ENCODE measurements around the gene CNTN3.

CNTN3 gene

DNA sequence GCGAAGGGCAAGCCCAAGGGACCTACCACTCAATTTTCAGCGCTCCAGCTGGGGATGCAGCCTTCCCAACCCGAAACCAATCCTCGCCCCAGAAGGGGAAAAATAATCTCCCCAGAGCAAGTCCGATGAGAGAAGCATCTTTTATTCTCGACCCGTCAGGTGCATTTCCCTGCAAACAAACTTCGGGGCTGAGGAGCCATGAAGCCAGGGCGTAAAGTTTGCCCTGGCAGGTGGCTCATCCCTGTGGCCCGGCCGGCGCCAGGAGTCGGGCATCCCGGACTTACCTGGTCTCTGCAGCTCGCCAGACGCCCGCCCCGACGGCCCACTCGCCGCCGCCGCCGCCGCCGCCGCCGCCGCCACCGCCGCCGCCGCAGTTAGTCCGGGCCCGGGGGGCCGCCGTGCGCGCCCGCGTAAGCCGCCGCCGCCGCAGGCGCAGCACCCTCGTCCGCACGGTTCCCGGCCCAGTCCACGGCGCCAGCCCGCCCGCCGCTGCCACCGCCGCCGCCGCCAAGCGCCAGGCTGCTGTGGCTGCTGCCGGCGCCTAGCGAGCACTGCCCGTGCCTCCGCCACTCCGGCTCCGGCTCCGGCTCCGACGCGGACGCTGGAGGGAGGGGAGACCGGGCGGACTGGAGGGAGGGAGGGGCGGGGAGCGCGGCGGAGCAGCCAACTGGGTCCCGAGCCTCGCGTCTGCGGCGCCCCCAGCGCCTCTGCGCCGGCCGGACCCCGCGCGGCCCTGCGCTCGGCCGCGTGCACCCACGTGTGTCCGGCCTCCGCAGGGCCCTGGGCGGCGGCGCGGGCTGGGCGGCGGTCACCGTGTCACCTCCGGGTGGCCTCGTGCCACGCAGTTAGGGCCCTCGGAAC, at the start of gene CNTN3:
CNTN3 (minus strand) TSS at position 553 of the 861 bp plus-strand sequence. CDS start 93,547 bp downstream, outside the sequence.
- no peak for DNase-seq

DNA sequence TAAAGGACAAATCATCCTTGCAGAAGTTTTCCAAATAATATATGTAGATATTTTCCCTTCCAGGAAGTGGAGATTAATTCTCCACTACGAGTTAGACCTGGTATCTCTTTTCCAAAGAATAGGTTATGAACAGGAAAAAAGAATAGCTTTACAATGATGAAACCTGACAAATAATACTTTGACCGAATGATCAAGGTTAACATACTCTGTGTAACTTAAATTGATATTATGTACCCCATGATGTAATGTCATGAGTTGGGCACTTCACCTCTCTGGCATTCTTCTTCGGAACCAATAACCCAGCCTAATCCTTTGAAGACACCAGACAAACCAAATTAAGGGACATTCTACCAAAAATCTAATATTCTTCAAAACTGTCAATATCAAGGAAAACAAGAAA, 48.7 kb upstream of the CNTN3 start:
- DNase-seq: no peak

DNA sequence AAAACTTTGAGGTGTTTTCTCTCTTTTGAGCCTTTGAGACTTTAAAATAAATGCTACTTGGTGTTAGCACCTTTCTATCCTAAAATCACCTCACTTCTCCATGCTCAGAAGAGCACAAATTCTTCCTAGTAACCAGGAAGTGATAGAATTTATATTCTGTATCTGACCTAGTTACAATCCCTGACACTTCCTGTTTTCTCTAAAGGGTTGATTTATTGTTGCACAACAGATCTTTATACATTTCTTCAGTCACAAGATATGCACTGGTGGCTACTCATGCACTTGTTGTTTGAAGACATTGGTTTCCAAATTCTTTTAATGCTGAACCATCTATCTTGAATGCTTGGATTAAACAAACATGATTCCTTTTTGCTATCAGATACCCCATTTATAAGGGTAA, 47.2 kb upstream of the CNTN3 start:
- no peak for DNase-seq

DNA sequence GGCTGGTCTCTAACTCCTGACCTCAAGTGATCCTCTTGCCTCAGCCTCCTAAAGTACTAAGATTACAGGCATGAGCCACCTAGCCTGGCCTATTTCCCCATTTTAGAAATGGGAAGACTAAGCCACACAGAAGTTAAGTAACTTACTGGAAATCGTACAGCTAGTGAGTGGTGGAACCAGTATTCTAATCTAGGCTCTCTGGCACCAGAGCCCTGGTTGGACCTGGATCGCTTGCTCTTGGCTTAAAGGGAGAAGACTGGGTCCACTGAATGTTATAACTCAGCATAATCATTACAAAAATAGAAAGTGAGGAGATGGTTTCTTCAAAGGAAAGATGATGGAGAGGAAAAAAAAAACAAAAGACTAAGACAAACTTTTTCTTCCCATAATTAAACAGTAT, 37.4 kb upstream of the CNTN3 start:
- DNase-seq: no peak

DNA sequence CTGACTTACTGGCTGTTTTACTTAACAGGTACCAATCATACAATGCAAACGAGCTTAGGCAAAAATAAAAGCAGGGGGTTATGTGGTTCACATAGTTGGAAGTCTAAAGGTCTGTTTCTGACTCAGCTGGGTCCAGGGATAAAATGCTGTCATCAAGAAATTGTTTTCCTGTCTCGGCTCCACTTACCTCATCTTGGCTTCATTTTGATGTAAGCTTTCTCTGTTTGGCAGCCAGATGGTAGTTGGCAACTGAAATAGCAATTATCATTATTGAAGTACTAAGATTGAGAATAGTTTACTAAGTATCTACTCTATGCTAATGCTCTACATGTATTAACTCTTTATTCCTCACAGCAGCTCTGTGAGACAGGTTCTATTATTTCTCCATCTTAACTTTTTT, 36.8 kb upstream of the CNTN3 start:
- no peak for DNase-seq

DNA sequence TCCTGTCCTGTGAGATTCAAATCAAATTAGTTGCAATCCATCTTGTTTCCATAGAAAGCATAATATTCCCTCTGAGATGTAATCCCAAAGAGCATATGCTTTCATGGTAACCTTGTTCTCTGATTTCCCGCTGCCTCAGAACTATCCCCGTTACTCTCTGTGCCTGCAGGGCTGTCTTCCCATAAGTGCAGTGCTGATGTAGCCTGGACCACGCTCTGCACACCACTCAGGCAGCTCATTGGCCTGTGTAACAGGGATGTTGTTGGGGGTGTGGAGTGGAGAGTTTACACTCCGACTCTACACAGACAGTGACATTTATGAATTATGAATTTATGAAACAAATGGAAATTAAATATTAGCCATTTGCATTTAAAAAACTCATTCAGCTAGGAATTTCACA, 33.6 kb upstream of the CNTN3 start:
- DNase-seq: no peak

DNA sequence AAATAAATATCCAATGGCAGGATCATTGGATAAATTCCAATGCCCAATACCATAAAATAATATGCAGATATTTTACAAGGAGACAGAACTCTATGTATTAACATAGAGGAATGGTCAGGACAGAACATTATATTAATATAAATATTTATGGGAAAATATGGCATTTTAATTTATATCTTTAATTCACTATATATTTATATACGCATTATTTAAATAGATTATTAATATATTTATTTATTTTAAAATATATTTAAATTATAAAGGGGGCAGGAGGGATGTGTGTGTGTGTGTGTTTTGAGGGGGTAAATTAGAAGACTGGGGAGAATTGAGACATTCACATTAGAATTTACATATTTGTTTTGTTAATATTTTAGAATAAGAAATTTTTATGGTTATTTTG, 31.6 kb upstream of the CNTN3 start:
- DNase-seq: no peak

DNA sequence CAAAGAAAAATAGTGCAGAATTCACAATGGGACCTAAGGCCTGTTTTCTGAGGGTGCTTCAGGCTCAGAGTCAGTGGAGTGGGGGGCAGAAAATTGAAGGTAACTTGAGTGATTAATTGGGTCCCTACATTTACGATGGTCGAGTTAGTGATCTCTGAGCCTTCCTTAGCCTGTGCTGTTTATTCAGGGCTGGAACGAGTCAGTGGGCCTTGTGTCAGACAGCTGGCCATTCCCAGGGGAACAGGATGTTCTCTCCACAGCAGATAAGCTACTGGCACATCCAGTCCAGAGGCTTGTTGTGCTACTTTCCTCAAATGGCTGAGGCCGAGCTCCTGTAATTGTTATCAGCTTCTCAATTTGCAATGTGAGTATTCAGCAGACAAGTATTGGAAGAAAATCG, 29.2 kb upstream of the CNTN3 start:
- no peak for DNase-seq

DNA sequence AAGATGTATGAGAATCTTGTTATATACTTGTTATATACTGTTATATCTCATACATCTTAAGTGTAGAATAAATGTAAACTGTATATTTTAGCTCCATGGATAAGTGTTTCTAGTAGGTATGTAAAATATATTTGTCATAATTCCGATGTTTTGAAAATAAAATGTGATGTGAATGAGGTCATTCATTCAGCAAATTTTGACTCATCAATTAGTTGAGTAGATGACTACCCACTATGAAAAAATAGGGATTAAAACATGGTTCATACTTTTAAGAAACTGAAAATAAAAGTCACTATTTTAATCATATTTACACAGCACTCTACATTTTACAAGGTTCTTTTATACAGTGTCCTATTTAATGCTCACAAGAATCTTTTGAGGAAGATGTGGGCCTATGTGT, 28.4 kb upstream of the CNTN3 start:
- DNase-seq: no peak

DNA sequence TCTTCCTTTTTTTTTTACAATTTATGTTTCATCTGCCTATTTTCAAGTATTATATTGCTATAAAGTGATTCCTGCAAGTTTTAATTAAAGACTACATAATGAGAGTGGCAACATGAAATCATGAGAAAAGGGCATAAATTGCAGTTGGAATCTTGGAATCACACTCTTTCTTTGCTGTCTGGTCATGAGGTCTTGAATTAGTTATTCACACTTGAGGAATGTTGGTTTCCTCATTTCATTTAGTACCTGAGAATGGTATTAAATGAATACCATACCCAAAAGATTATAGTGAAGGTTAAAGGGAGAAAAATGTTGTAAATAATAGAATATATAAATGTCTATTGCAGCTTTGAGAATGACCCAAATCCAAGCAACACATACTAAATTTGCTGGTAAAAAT, 25.8 kb upstream of the CNTN3 start:
- DNase-seq: no peak

DNA sequence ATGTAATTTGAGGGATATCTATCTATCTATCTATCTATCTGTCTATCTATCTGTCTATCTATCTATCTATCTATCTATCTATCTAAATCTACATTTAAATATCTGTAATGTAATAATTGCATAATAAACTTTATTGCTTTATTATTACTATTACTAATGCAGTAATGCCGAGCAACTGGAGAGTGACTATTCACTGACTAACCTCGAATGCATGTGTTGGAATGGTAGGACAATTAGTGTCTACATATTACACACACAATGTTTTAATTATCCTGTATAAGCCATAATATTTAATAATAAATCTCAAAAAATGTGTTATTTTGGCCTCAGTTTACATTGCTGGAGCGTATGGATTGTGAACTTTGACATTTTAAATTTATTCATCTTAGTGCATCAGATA, 25.2 kb upstream of the CNTN3 start:
- no peak for DNase-seq

DNA sequence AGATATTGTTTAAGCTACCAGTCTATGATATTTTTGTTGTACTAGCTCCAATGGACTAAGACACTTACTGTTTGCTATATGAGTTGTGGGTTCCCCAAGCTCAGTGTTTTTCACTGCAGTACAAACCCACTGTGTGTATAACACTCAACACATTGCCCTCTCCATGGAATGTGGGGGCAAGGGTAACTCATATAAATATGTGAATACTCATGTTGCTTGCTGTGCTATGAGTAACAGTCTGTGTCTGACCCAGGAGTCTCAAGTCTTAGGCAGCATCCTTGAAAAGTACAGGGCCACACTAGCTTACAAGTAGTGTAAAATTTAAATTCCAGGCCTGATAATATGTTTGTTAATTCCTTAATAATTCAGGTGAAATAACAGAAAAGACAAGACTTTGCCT, 22.5 kb upstream of the CNTN3 start:
- DNase-seq: no peak

DNA sequence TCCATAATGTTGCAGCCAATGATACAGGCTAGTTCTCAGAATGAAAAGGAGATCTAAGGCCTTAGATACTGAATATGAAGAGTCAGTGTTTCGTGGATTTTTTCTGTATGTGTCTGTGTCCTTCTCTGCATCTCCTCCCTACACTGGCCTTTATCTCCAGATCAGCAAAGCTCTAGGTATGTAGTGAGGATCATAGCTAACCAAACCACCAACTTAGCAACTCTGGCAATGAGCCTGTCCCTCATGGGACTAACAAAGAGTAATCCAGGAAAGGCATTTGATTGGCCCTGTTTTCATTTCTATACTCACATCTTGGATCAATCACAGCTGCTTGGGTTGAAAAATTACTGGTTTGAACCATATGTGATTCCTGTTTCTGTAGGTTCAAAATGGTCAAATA, 18.6 kb upstream of the CNTN3 start:
- DNase-seq: no peak

DNA sequence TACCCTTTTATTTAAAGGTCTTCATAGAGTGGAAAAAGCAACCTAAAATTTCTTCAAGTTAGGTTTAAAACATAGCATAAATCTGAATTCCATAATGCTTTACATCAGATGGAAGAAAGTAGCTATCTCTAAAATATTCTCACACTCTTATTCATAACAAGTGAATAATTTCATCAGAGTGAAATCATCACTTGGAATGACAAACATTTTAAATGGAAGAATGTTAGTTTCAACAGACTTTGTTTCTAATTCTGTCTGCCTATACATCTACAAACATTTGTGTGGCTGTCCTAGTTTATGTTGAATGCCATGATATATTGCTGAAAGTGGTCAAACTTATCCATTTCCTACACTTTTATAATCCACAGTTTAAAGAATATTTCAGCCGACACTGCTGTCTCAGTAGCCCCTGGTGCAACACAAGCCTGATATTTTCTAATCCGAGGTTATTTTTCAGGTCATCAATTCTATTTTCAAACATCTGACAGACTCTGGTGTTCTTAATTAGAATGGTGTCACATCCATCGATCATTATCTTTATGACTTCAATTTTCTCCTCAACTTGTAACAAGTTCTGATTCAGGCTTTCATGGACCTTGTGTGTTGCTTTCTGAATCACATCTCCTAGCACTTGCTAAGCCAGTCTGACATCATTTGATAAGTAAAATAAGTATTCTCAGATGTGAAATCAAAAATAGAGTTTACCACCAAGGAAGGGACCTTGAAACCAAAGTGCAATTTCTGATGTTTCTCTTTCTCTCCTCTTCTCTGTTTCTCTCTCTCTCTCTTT, 17.1 kb upstream of the CNTN3 start:
- no peak for DNase-seq

DNA sequence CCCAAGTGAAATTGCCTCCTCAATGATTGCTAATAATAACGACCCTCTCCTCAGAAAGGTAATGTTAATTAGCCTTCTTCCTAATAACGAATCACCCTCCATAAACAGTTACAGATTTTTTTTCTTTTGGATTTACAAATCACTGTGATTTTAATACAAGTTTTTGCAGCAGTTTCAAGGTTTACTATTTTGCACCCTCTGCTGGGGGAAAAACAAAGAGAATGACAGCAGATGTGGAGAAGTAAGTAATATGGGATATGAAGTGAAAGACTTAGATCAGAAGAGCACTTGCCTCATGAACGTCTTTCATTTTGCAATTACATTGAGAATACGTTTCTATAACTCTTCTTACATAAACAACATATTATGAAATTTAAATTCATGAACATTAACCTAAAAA, 16.1 kb upstream of the CNTN3 start:
- DNase-seq: no peak

DNA sequence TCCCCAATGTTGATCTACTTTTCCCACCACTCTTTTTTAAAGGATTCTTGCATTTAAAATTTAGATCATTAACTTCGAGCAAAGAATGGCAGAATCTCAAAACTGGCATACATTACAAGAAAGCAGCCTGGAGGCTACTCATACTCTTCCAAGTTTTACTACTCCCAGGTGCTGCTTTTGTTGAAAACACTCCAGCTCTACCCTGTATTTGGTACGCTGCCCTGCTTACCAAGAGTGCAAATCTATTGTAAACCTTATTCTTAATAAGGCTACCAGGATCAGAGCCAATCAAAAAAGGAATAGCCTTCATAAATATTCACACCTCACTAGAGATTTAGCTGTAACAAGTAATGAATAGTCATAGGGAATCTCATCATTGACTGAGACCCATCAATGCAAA, 11.6 kb upstream of the CNTN3 start:
- no peak for DNase-seq

DNA sequence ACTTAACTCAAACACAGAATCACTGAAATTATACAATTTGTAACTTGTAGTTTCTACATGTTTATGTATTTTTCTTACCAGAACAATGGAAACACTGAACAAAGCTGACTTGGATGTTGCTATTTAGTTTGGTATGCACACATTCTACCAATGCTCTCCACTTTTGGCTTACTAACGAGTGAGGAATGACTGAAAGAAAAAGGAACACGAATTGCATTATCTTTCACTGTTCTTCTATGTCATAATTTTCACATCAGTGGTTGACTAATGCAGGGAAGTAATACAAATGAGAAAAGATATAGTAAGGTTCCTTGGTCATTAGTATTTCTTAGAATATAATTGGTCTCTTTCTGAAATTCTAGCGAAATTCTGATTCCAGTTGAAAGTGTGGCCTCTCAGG, 9.8 kb upstream of the CNTN3 start:
- DNase-seq: no peak

DNA sequence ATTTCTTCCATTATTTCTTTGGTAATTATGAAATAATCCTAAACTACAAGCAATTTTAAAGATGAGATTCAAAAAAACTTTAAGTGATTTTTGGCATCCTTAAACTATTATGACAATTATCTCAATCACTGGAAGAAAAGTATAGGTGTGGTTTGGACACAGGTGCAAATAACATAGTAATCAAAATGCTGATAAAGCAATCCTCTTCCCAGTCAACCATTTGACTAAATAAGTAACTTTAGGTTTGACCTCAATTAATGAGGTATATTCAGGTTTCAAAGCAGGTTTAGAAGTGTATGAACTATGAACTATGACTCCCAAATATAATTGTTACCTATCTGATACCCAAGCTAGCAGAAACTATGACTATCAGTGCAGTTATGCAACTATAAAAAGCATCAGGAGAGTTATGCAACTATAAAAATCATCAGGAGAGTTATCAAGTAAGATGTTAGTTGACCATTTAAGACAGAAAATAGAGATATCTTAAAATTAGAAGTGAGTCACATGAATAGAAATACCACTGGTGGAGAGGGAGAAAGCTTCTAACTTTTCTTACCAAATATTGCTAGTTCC, 8.9 kb upstream of the CNTN3 start:
- no peak for DNase-seq

DNA sequence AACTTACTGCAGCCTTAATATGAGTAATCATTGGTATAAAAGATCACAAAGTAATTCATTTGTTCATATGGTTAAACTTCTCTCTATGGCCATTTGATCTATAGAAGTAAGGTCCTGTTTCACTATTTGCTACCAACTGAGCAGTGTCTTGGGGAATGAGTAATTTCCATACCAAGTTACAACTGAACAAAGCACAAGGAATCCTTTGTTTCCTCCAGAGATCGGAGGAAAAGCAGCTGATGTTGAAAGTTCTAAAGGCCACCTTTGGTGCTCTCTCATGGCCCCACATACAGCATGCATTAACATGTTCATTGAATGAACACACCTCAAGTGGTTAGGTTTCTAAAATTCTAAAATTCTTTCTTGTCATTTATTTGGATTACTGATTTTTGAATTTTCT, 7.1 kb upstream of the CNTN3 start:
- DNase-seq: no peak

DNA sequence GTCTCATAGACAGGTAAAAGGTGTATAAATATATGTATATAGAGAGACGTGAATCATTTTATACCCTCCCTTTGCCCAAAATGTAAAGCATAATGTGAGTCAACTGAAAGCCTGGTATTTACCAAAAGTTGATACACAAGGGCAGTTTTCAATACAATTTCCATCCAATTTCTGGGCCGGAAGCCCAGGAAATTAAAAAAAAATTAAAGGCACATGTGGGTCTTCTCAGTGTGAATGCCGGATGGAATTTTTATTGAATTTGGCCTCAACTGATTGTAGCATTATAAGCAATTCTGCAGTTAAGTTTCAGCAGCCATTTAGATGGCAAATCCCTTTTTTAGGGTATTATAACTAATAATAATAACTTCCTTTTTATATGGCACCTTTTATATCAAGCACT, 3.3 kb upstream of the CNTN3 start:
- DNase-seq: no peak

DNA sequence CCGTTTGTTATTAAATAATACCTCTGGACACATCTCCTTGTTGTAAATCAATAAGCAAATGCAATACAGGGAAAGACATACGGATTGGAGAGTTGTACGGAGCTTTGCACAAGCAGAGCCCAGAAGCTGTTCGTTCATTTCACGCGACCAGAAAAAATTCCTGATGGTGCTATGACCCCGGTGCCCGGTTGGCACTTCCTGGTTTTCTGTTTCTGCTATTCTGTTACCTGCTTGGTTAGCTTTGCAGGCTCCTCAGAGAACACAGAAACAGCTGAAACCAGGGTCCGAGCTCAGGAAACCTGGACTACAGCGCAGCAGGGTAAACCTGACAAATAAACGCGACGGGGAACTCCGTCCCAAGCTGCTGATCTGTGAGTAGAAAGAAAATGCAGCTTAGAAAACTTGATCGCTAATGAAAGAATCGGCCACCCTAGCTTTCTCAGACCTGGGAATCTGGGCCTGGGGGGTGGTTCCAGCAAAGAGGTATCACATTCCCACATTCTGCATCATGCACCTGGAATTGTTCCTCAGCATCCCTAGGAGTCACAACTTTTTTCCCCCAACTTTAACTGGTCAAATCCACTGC, 845 bp downstream of the CNTN3 start:
- DNase-seq: no peak

DNA sequence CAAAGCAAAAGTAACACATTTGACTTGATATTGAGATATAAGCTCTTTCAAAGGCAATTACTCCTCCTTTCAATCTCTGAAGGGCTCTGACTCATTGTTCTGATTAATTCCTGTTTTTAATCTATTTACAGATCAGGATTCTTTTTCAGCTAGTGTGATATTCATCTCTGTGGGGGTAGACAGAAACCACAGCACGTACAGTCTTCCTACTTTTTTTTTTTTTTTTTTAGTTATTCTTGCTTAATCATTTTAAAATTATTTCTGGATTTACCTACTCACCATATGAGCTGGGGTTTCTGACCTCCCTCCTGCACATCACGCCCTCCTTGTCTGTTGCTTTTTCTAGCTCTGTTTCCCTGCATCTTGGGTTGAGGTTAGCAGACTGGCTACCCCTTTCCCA, 1.4 kb downstream of the CNTN3 start:
- no peak for DNase-seq

DNA sequence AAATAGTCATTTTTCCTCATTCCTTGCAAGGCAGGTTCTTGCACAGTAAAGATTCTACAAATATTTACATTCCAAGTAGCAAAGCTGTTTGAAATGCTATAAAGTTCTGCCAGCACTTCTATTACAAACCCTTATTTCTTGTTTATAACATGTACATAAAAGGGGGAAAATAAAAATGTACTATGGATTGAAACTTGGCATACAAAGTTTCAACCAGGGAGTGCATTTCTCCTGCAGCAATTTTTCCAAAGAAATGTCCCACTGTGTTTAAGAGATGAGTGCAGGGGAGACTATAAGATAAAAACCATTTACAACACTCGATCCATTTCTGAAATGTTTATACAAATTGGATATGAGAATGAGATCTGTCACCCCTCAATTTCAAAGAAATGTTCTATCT, 3.3 kb downstream of the CNTN3 start:
- DNase-seq: no peak

DNA sequence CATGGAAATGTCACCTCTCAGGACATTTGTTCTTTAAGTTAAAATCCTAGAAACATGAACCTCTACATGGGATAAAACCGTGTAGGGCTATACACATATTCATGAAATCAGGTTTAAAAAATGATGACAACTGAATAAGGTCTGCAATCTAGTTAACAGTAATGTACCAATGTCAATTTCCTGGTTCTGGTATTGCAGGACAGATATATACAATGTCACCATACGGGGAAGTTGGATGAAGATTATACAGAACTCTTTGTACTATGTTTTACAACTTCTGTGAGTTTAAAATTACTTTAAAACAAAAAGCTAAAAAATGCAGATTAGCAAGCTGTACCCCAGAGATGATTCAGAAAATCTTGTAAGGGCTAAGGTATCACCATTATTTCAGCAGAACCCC, 6.7 kb downstream of the CNTN3 start:
- no peak for DNase-seq
